Measurements from ENCODE around the gene TRIAP1. TPM values are rescaled to one million over a fixed set of nuclear protein-coding genes. Genes with fewer than 3 reads are reported as not detected.

Gene TRIAP1
- total and polyA plus RNA-seq, 4 experiments from 2014 or later = 17.3 to 65.0 (median 34.5) TPM

GRCh38 chr12:120406069-120406468 is 40.1 kb downstream of the TRIAP1 start:
- H3K4me3 ChIP-seq (ENCODE audit: low read length in 2 of 2) = no peak overlapping the region
- Mint-ChIP-seq H3K27ac (no peak overlapping the region), H3K36me3 (no peaks in the 10 kb centered on the region), H3K9me3 (peaks cover 0 to 3% (median 0%) of the 10 kb centered on the region in 8 donors), H3K4me3 (no peak overlapping the region), H3K27me3 (peaks cover 0 to 6% of the 10 kb centered on the region in 2 donors), H3K4me1 (peaks cover 0 to 4% (median 1%) of the 10 kb centered on the region in 4 donors)
- H3K4me1 ChIP-seq (ENCODE audit: insufficient read depth, low read length) = no peaks in the 10 kb centered on the region
- intact Hi-C loops (cut with micrococcal nuclease) = no loop called here
- ChIA-PET POLR2A (ENCODE audit: partially characterized antibody) (no interaction called here), CTCF (ENCODE audit: partially characterized antibody) (no interaction called here)
- no peaks in the 10 kb centered on the region for H3K36me3 ChIP-seq (ENCODE audit: insufficient read depth, low read length)
- H3K27ac ChIP-seq (ENCODE audit: low read depth, low read length) = no peak overlapping the region
- H3K27me3 ChIP-seq (ENCODE audit: insufficient read depth, low read length) = no peaks in the 10 kb centered on the region
- DNase-seq = no peak
- no peaks in the 10 kb centered on the region for H3K9me3 ChIP-seq (ENCODE audit: control insufficient read depth in 1 of 2, low read length in 2 of 2)

GRCh38 chr12:120404271-120404670 is 41.9 kb downstream of the TRIAP1 start:
- ChIA-PET CTCF (ENCODE audit: partially characterized antibody) (no interaction called here), POLR2A (ENCODE audit: partially characterized antibody) (no interaction called here)

GRCh38 chr12:120403869-120404268 is 42.3 kb downstream of the TRIAP1 start:
- Histone ChIP-seq H3K27ac (ENCODE audit: low read depth, low read length) (no peak overlapping the region), H3K4me1 (ENCODE audit: insufficient read depth, low read length) (no peaks in the 10 kb centered on the region), H3K4me3 (ENCODE audit: low read length in 2 of 2) (no peak overlapping the region), H3K36me3 (ENCODE audit: insufficient read depth, low read length) (no peaks in the 10 kb centered on the region), H3K27me3 (ENCODE audit: insufficient read depth, low read length) (no peaks in the 10 kb centered on the region), H3K9me3 (ENCODE audit: control insufficient read depth in 1 of 2, low read length in 2 of 2) (no peaks in the 10 kb centered on the region)
- intact Hi-C loops (cut with micrococcal nuclease) = no loop called here
- DNase-seq = no peak
- CTCF ChIA-PET (ENCODE audit: partially characterized antibody) = no interaction called here
- Mint-ChIP-seq H3K27ac (no peak overlapping the region), H3K9me3 (peaks cover 0 to 3% (median 0%) of the 10 kb centered on the region in 8 donors), H3K4me3 (no peak overlapping the region), H3K36me3 (no peaks in the 10 kb centered on the region), H3K4me1 (peaks cover 0 to 4% (median 1%) of the 10 kb centered on the region in 4 donors), H3K27me3 (peaks cover 0 to 8% of the 10 kb centered on the region in 2 donors)
- POLR2A ChIA-PET (ENCODE audit: partially characterized antibody) = no interaction called here

More at GRCh38 chr12:120404271-120404670, 41.9 kb downstream of the TRIAP1 start:
- Mint-ChIP-seq H3K36me3 (no peaks in the 10 kb centered on the region), H3K9me3 (peaks cover 0 to 3% (median 0%) of the 10 kb centered on the region in 8 donors), H3K4me3 (no peak overlapping the region), H3K27me3 (peaks cover 0 to 8% of the 10 kb centered on the region in 2 donors), H3K4me1 (peaks cover 0 to 4% (median 1%) of the 10 kb centered on the region in 4 donors), H3K27ac (peak overlapping the region in 1 of 7 donors; percentile 43)
- DNase-seq = no peak
- intact Hi-C loops (cut with micrococcal nuclease) = no loop called here
- Histone ChIP-seq H3K27ac (ENCODE audit: low read depth, low read length) (no peak overlapping the region), H3K9me3 (ENCODE audit: control insufficient read depth in 1 of 2, low read length in 2 of 2) (no peaks in the 10 kb centered on the region), H3K4me3 (ENCODE audit: low read length in 2 of 2) (no peak overlapping the region), H3K27me3 (ENCODE audit: insufficient read depth, low read length) (no peaks in the 10 kb centered on the region), H3K36me3 (ENCODE audit: insufficient read depth, low read length) (no peaks in the 10 kb centered on the region), H3K4me1 (ENCODE audit: insufficient read depth, low read length) (no peaks in the 10 kb centered on the region)

- Mint-ChIP-seq H3K27ac (peak overlapping the region in 1 of 7 donors; percentile 2), H3K36me3 (no peaks in the 10 kb centered on the region), H3K9me3 (peaks cover 0 to 3% (median 0%) of the 10 kb centered on the region in 8 donors), H3K4me3 (no peak overlapping the region), H3K4me1 (peaks cover 0 to 4% (median 1%) of the 10 kb centered on the region in 4 donors), H3K27me3 (peaks cover 5 to 12% of the 10 kb centered on the region in 2 donors)
- CTCF ChIA-PET (ENCODE audit: partially characterized antibody) = no interaction called here
- H3K4me3 ChIP-seq (ENCODE audit: low read length in 2 of 2) = no peak overlapping the region
- H3K27ac ChIP-seq (ENCODE audit: low read depth, low read length) = no peak overlapping the region
- no peaks in the 10 kb centered on the region for H3K36me3 ChIP-seq (ENCODE audit: insufficient read depth, low read length)
- H3K4me1 ChIP-seq (ENCODE audit: insufficient read depth, low read length) = no peaks in the 10 kb centered on the region
- DNase-seq = no peak
- intact Hi-C loops (cut with micrococcal nuclease) = no loop called here
- POLR2A ChIA-PET (ENCODE audit: partially characterized antibody) = no interaction called here
- no peaks in the 10 kb centered on the region for H3K27me3 ChIP-seq (ENCODE audit: insufficient read depth, low read length)
- no peaks in the 10 kb centered on the region for H3K9me3 ChIP-seq (ENCODE audit: control insufficient read depth in 1 of 2, low read length in 2 of 2)
Measured at GRCh38 chr12:120402217-120402616, 44.0 kb downstream of the TRIAP1 start.

GRCh38 chr12:120399531-120399930 is 46.7 kb downstream of the TRIAP1 start:
- ChIA-PET POLR2A (ENCODE audit: partially characterized antibody) (no interaction called here), CTCF (ENCODE audit: partially characterized antibody) (no interaction called here)
- Mint-ChIP-seq H3K9me3 (peaks cover 0 to 3% (median 0%) of the 10 kb centered on the region in 8 donors), H3K27ac (no peak overlapping the region), H3K4me3 (no peak overlapping the region), H3K36me3 (no peaks in the 10 kb centered on the region), H3K27me3 (peaks cover 10 to 21% of the 10 kb centered on the region in 2 donors), H3K4me1 (peaks cover 0 to 4% (median 2%) of the 10 kb centered on the region in 4 donors)
- no peak overlapping the region for H3K27ac ChIP-seq (ENCODE audit: low read depth, low read length)
- intact Hi-C loops (cut with micrococcal nuclease) = no loop called here
- no peak overlapping the region for H3K4me3 ChIP-seq (ENCODE audit: low read length in 2 of 2)
- H3K4me1 ChIP-seq (ENCODE audit: insufficient read depth, low read length) = no peaks in the 10 kb centered on the region
- no peaks in the 10 kb centered on the region for H3K36me3 ChIP-seq (ENCODE audit: insufficient read depth, low read length)
- no peaks in the 10 kb centered on the region for H3K27me3 ChIP-seq (ENCODE audit: insufficient read depth, low read length)
- no peaks in the 10 kb centered on the region for H3K9me3 ChIP-seq (ENCODE audit: control insufficient read depth in 1 of 2, low read length in 2 of 2)
- no peak for DNase-seq

- no peaks in the 10 kb centered on the region for H3K9me3 Mint-ChIP-seq
- no peak overlapping the region for H3K27ac Mint-ChIP-seq
- peaks cover 0 to 1% (median 0%) of the 10 kb centered on the region in 4 donors for H3K4me1 Mint-ChIP-seq
- POLR2A ChIA-PET (ENCODE audit: partially characterized antibody) = no interaction called here
- Histone ChIP-seq H3K27ac (ENCODE audit: low read depth, low read length) (no peak overlapping the region), H3K9me3 (ENCODE audit: control insufficient read depth in 1 of 2, low read length in 2 of 2) (no peaks in the 10 kb centered on the region), H3K27me3 (ENCODE audit: insufficient read depth, low read length) (no peaks in the 10 kb centered on the region), H3K4me1 (ENCODE audit: insufficient read depth, low read length) (no peaks in the 10 kb centered on the region), H3K4me3 (ENCODE audit: low read length in 2 of 2) (no peak overlapping the region), H3K36me3 (ENCODE audit: insufficient read depth, low read length) (no peaks in the 10 kb centered on the region)
- H3K36me3 Mint-ChIP-seq = no peaks in the 10 kb centered on the region
- CTCF ChIA-PET (ENCODE audit: partially characterized antibody) = no interaction called here
- H3K27me3 Mint-ChIP-seq = peaks cover 14 to 17% of the 10 kb centered on the region in 2 donors
- H3K4me3 Mint-ChIP-seq = peak overlapping the region in 1 of 8 donors; percentile 29
- intact Hi-C loops (cut with micrococcal nuclease) = no loop called here
- no peak for DNase-seq
Measured at GRCh38 chr12:120397824-120398540, 48.2 kb downstream of the TRIAP1 start.

GRCh38 chr12:120394483-120395367 is 51.5 kb downstream of the TRIAP1 start:
- intact Hi-C loops (cut with micrococcal nuclease) = no loop called here

More at GRCh38 chr12:120394483-120395367, 51.5 kb downstream of the TRIAP1 start:
- ChIA-PET CTCF (ENCODE audit: partially characterized antibody) (no interaction called here), POLR2A (ENCODE audit: partially characterized antibody) (no interaction called here)
- no peak overlapping the region for H3K4me3 ChIP-seq (ENCODE audit: low read length in 2 of 2)
- peaks cover 0 to 1% (median 0%) of the 10 kb centered on the region in 4 donors for H3K4me1 Mint-ChIP-seq
- peaks cover 0 to 4% of the 10 kb centered on the region in 2 donors for H3K36me3 Mint-ChIP-seq
- H3K36me3 ChIP-seq (ENCODE audit: insufficient read depth, low read length) = no peaks in the 10 kb centered on the region
- no peak overlapping the region for H3K27ac ChIP-seq (ENCODE audit: low read depth, low read length)
- peak overlapping the region in 4 of 8 donors; percentile 20 to 52 (median 38) for H3K4me3 Mint-ChIP-seq
- peaks cover 17 to 20% of the 10 kb centered on the region in 2 donors for H3K27me3 Mint-ChIP-seq
- no peaks in the 10 kb centered on the region for H3K9me3 ChIP-seq (ENCODE audit: control insufficient read depth in 1 of 2, low read length in 2 of 2)
- H3K9me3 Mint-ChIP-seq = peaks cover 0 to 3% (median 0%) of the 10 kb centered on the region in 8 donors
- no peaks in the 10 kb centered on the region for H3K4me1 ChIP-seq (ENCODE audit: insufficient read depth, low read length)
- no peaks in the 10 kb centered on the region for H3K27me3 ChIP-seq (ENCODE audit: insufficient read depth, low read length)
- H3K27ac Mint-ChIP-seq = no peak overlapping the region
- DNase-seq = no peak
